Measurements from ENCODE around the gene MTCH2. TPM values are rescaled to one million over a fixed set of nuclear protein-coding genes. Genes with fewer than 3 reads are reported as not detected.

MTCH2 gene
- total RNA-seq, 1 donor from 2014 or later: 83.6 TPM

GRCh38 chr11:47578524-47579494 lies 63.5 kb downstream of the MTCH2 start, which contains the start of the genes KBTBD4 and NDUFS3:
Gene KBTBD4 (minus strand): TSS chr11:47578970. CDS start chr11:47578951, 19 bp downstream.
Gene NDUFS3 (plus strand): TSS chr11:47579074. CDS start chr11:47579092, 18 bp downstream.
- Histone ChIP-seq H3K4me2 (peak within 1 kb of the TSS; percentile 99), H3K9ac (peak within 1 kb of the TSS; percentile 95), H3K36me3 (no peaks in the 10 kb centered on the region), H4K20me1 (ENCODE audit: low read depth) (no peaks in the 10 kb centered on the region), H3K4me3 (peak within 1 kb of the TSS; percentile 87), H3K27ac (peak within 1 kb of the TSS; percentile 85), H3K4me1 (peaks cover 18% of the 10 kb centered on the region), H2AFZ (replicated peaks) (peak within 1 kb of the TSS; percentile 89), H3K9me3 (ENCODE audit: low read depth) (no peaks in the 10 kb centered on the region), H3K79me2 (ENCODE audit: low read depth) (peaks cover 45% of the 10 kb centered on the region), H3K27me3 (no peaks in the 10 kb centered on the region), H3F3A (ENCODE audit: low read depth) (peaks cover 13% of the 10 kb centered on the region)
- peak within 1 kb of the TSS; percentile 99 for H3K4me3 Mint-ChIP-seq
- peaks cover 12% of the 10 kb centered on the region for H3K27me3 Mint-ChIP-seq (ENCODE audit: insufficient read depth, low read depth)
- no peaks in the 10 kb centered on the region for H3K9me3 Mint-ChIP-seq
- peaks cover 31% of the 10 kb centered on the region for H3K4me1 Mint-ChIP-seq
- H3K36me3 Mint-ChIP-seq: peaks cover 33% of the 10 kb centered on the region
- peak within 1 kb of the TSS; percentile 100 for H3K27ac Mint-ChIP-seq
- TF ChIP-seq EZH2phosphoT487 (IDR thresholded peaks at IDR 0.05) (no peak), EZH2 (IDR thresholded peaks at IDR 0.05) (peak; percentile 64), CTCF (IDR thresholded peaks at IDR 0.05) (no peak)
- DNase-seq (ENCODE audit: low spot score): peak; percentile 97

DNA sequence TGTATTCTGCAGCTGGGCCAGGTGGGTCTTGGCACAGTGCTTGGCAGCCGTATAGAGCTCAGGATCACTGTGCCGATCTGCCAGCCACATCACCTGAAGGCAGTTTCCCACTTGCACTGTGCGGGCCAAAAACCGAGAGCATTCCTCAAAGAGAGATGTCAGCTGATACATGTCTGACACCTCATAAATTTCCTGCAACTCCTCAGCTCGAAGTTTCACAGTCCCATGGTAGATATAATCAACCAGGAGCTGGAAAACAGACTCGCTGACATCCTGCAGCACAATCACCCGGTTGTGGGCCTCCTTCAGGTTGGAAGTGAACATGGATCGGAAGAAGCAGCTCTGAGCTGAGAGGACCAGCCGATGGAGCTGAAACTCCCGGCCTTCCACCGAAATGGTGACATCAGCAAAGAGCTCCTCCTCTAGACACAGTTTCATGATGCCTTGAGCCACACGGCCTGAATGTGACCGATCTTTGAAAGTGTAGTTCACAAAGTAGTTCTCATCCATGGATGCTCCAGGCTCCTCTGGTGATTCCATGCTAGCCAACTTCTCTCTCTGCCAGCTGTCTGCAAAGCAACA lies 64.8 kb downstream of the MTCH2 start:
- peaks cover 30% of the 10 kb centered on the region for H3K36me3 Mint-ChIP-seq
- no peaks in the 10 kb centered on the region for H3K9me3 Mint-ChIP-seq
- Histone ChIP-seq H3K4me2 (peak overlapping the region; percentile 99), H4K20me1 (ENCODE audit: low read depth) (no peaks in the 10 kb centered on the region), H3K36me3 (no peaks in the 10 kb centered on the region), H3K27ac (no peak overlapping the region), H3K9ac (no peak overlapping the region), H3K4me3 (peak overlapping the region; percentile 87), H3K79me2 (ENCODE audit: low read depth) (peaks cover 45% of the 10 kb centered on the region), H2AFZ (replicated peaks) (no peak overlapping the region), H3K4me1 (peaks cover 18% of the 10 kb centered on the region), H3F3A (ENCODE audit: low read depth) (peaks cover 13% of the 10 kb centered on the region), H3K27me3 (no peaks in the 10 kb centered on the region), H3K9me3 (ENCODE audit: low read depth) (no peaks in the 10 kb centered on the region)
- H3K27ac Mint-ChIP-seq: peak overlapping the region; percentile 100
- DNase-seq (ENCODE audit: low spot score): no peak
- peaks cover 12% of the 10 kb centered on the region for H3K27me3 Mint-ChIP-seq (ENCODE audit: insufficient read depth, low read depth)
- peak overlapping the region; percentile 99 for H3K4me3 Mint-ChIP-seq
- peaks cover 31% of the 10 kb centered on the region for H3K4me1 Mint-ChIP-seq
- TF ChIP-seq EZH2phosphoT487 (IDR thresholded peaks at IDR 0.05) (no peak), EZH2 (IDR thresholded peaks at IDR 0.05) (no peak), CTCF (IDR thresholded peaks at IDR 0.05) (no peak)

GRCh38 chr11:47573321-47573720 lies 69.0 kb downstream of the MTCH2 start:
- Histone ChIP-seq H3K27ac (no peak overlapping the region), H3K9me3 (ENCODE audit: low read depth) (no peaks in the 10 kb centered on the region), H4K20me1 (ENCODE audit: low read depth) (peaks cover 4% of the 10 kb centered on the region), H2AFZ (replicated peaks) (no peak overlapping the region), H3K79me2 (ENCODE audit: low read depth) (peaks cover 33% of the 10 kb centered on the region), H3K9ac (no peak overlapping the region), H3K27me3 (no peaks in the 10 kb centered on the region), H3K4me3 (no peak overlapping the region), H3F3A (ENCODE audit: low read depth) (peaks cover 15% of the 10 kb centered on the region), H3K4me2 (no peak overlapping the region), H3K36me3 (peaks cover 5% of the 10 kb centered on the region), H3K4me1 (peaks cover 11% of the 10 kb centered on the region)
- DNase-seq (ENCODE audit: low spot score): no peak
- Mint-ChIP-seq H3K27ac (no peak overlapping the region), H3K36me3 (peaks cover 23% of the 10 kb centered on the region), H3K4me1 (peaks cover 22% of the 10 kb centered on the region), H3K9me3 (no peaks in the 10 kb centered on the region), H3K27me3 (ENCODE audit: insufficient read depth, low read depth) (peaks cover 5% of the 10 kb centered on the region), H3K4me3 (no peak overlapping the region)
- TF ChIP-seq EZH2phosphoT487 (IDR thresholded peaks at IDR 0.05) (no peak), EZH2 (IDR thresholded peaks at IDR 0.05) (no peak), CTCF (IDR thresholded peaks at IDR 0.05) (no peak)

Measured in neural progenitor cell (in vitro differentiated cells).